ENCODE data around the gene PTPRC. TPM values are rescaled to one million over a fixed set of nuclear protein-coding genes. Genes with fewer than 3 reads are reported as not detected.

The PTPRC gene
- total RNA-seq, 1 experiment from 2014 or later: 0.25 TPM

DNA sequence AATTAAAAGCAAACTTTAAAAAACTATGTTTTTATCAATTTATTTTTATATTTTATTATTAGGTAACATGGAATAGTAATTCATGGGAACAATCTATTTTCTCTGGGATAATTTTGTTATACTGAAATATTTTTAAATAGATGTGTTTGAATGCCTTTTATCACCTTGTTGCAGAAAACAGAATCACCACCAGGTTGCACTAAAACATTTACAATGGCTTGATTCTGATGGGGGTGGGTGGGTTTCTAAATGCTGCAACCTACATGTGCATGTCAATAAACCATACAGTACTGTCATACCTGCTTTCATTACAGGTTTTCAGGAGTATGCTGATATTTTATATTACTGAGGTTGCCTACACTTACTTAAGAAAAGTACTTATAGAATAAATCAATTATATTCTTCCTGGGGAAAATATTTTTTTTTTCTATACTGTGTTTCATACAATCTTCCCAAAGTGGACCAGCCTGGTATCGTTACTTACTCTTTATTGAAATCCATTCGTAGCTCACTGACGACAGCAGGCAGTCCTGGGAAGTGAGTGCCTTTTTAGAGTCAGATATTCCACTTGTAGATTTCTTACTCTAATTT lies 132.8 kb downstream of the PTPRC start:
- ChIA-PET CTCF (no interaction called here), POLR2A (no interaction called here)
- no peaks in the 10 kb centered on the region for H3K4me1 Mint-ChIP-seq (ENCODE audit: low read depth, unreplicated experiment)
- no peak overlapping the region for H3K4me3 ChIP-seq (ENCODE audit: low read depth, low read length)
- BruUV-seq (replicated peaks): no TSS peak
- no peaks in the 10 kb centered on the region for H3K27me3 Mint-ChIP-seq (ENCODE audit: insufficient read depth, unreplicated experiment)
- H3K27ac Mint-ChIP-seq (ENCODE audit: unreplicated experiment): no peak overlapping the region
- peaks cover 5% of the 10 kb centered on the region for H3K9me3 Mint-ChIP-seq (ENCODE audit: unreplicated experiment)
- no peaks in the 10 kb centered on the region for H3K4me1 ChIP-seq
- H3K36me3 Mint-ChIP-seq (ENCODE audit: insufficient read depth, unreplicated experiment): no peaks in the 10 kb centered on the region
- peak; percentile 32 to 44 for DNase-seq
- no peaks in the 10 kb centered on the region for H3K36me3 ChIP-seq (ENCODE audit: control insufficient read depth, insufficient read depth, low read length)
- intact Hi-C loops (cut with micrococcal nuclease; ENCODE audit: unreplicated experiment): loop anchor here (1.0 to 10.0 kb wide), 5 partner anchors 275 to 781 kb away; no protein-coding TSS in a partner anchor
- H3K27me3 ChIP-seq (replicated peaks; ENCODE audit: control insufficient read depth, insufficient read depth, low read length): no peaks in the 10 kb centered on the region
- H3K4me3 Mint-ChIP-seq (ENCODE audit: unreplicated experiment): no peak overlapping the region
- TF ChIP-seq CTCF (IDR thresholded peaks at IDR 0.05; ENCODE audit: insufficient read depth in 1 of 2, low read depth in 1 of 2, low read length in 1 of 2, severe bottlenecking in 1 of 2, unreplicated experiment in 1 of 2): peak; percentile 46 to 58
- no peaks in the 10 kb centered on the region for H3K9me3 ChIP-seq

DNA sequence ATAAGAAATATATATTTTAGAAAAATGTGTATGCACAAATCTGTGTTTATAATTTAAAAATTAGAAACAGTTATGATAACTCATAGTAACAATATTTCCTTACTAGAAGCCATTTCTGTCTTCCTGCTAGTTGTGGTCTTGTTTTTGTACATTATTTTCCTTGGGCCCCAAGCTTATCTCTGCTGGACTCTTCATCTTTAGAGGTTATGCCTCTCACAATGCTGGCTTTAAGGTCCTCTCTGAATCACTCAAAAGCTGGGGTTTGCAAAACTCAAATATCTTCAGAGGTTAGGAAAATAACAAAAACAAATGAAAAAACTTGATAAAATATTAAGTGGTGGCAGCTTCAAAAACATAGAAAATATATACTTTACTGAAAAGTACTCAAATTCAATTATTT lies 133.8 kb downstream of the PTPRC start:
- intact Hi-C loops (cut with micrococcal nuclease; ENCODE audit: unreplicated experiment): loop anchor here (5.0 to 10.0 kb wide), 2 partner anchors 472 to 780 kb away; no protein-coding TSS in a partner anchor
- H3K9me3 ChIP-seq: no peaks in the 10 kb centered on the region
- H3K4me3 ChIP-seq (ENCODE audit: low read depth, low read length): no peak overlapping the region
- no peak overlapping the region for H3K4me3 Mint-ChIP-seq (ENCODE audit: unreplicated experiment)
- H3K36me3 Mint-ChIP-seq (ENCODE audit: insufficient read depth, unreplicated experiment): no peaks in the 10 kb centered on the region
- no peak for DNase-seq
- H3K27me3 ChIP-seq (replicated peaks; ENCODE audit: control insufficient read depth, insufficient read depth, low read length): no peaks in the 10 kb centered on the region
- H3K36me3 ChIP-seq (ENCODE audit: control insufficient read depth, insufficient read depth, low read length): no peaks in the 10 kb centered on the region
- H3K4me1 Mint-ChIP-seq (ENCODE audit: low read depth, unreplicated experiment): no peaks in the 10 kb centered on the region
- H3K4me1 ChIP-seq: no peaks in the 10 kb centered on the region
- BruUV-seq (replicated peaks): no TSS peak
- H3K27me3 Mint-ChIP-seq (ENCODE audit: insufficient read depth, unreplicated experiment): no peaks in the 10 kb centered on the region
- H3K9me3 Mint-ChIP-seq (ENCODE audit: unreplicated experiment): no peaks in the 10 kb centered on the region
- POLR2A ChIA-PET: no interaction called here
- TF ChIP-seq CTCF (IDR thresholded peaks at IDR 0.05; ENCODE audit: insufficient read depth in 1 of 2, low read depth in 1 of 2, low read length in 1 of 2, severe bottlenecking in 1 of 2, unreplicated experiment in 1 of 2): no peak
- H3K27ac Mint-ChIP-seq (ENCODE audit: unreplicated experiment): no peak overlapping the region
- CTCF ChIA-PET: no interaction called here

- no peaks in the 10 kb centered on the region for H3K36me3 ChIP-seq (ENCODE audit: control insufficient read depth, insufficient read depth, low read length)
- POLR2A ChIA-PET: no interaction called here
- no peak overlapping the region for H3K27ac Mint-ChIP-seq (ENCODE audit: unreplicated experiment)
- BruUV-seq (replicated peaks): no TSS peak
- no peaks in the 10 kb centered on the region for H3K27me3 ChIP-seq (replicated peaks; ENCODE audit: control insufficient read depth, insufficient read depth, low read length)
- H3K9me3 Mint-ChIP-seq (ENCODE audit: unreplicated experiment): no peaks in the 10 kb centered on the region
- H3K4me1 Mint-ChIP-seq (ENCODE audit: low read depth, unreplicated experiment): no peaks in the 10 kb centered on the region
- no peaks in the 10 kb centered on the region for H3K4me1 ChIP-seq
- DNase-seq: no peak
- no peaks in the 10 kb centered on the region for H3K27me3 Mint-ChIP-seq (ENCODE audit: insufficient read depth, unreplicated experiment)
- TF ChIP-seq CTCF (IDR thresholded peaks at IDR 0.05; ENCODE audit: insufficient read depth in 1 of 2, low read depth in 1 of 2, low read length in 1 of 2, severe bottlenecking in 1 of 2, unreplicated experiment in 1 of 2): no peak
- H3K4me3 ChIP-seq (ENCODE audit: low read depth, low read length): no peak overlapping the region
- no peaks in the 10 kb centered on the region for H3K9me3 ChIP-seq
- intact Hi-C loops (cut with micrococcal nuclease; ENCODE audit: unreplicated experiment): loop anchor here (5.0 to 10.0 kb wide), 2 partner anchors 472 to 779 kb away; no protein-coding TSS in a partner anchor
- CTCF ChIA-PET: no interaction called here
- no peak overlapping the region for H3K4me3 Mint-ChIP-seq (ENCODE audit: unreplicated experiment)
- H3K36me3 Mint-ChIP-seq (ENCODE audit: insufficient read depth, unreplicated experiment): no peaks in the 10 kb centered on the region
Measured at GRCh38 chr1:198773030-198773429, 134.2 kb downstream of the PTPRC start.
